ENCODE results near the gene HOXD3. TPM values are rescaled to one million over a fixed set of nuclear protein-coding genes. Genes with fewer than 3 reads are reported as not detected.
A peak's percentile ranks its signal among the peaks of the same experiment; 100 is the strongest.

Gene HOXD3
- total RNA-seq, 1 experiment from 2014 or later = not detected

DNA sequence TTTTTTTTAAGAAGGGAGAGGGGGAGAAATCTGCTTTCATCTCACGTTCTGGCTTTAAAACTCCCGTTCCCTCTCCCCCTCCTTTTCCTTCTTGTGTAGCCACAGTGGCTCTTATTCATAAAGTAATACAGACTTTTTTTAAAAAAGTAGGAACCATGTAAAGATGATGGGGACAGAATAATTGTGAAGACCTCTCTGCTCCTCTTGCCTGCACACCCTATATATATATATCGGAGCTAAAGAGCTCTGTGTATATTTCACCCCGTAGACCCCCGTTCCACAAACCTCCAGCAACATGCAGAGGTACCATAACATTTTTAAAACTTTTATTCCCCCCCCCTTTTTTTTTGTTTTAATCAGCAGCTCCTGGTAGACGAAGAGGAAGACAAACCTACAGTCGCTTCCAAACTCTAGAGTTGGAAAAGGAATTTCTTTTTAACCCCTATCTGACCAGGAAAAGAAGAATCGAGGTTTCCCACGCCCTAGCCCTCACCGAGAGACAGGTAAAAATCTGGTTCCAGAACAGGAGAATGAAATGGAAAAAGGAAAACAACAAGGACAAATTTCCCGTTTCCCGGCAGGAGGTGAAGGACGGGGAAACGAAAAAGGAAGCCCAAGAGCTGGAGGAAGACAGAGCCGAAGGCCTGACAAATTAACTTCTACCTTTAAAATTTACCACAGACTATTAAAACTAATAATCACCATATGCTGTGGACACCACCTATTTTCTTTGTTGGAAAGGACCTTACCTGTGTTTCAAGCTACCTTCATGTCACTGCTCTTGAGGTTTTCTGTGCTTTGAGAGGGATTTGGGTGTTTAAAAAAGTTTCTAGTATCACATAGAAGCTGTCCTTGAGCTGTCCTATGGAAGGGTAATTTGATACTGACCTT lies 25.9 kb upstream of the HOXD3 start:
- H3K4me3 Mint-ChIP-seq (ENCODE audit: unreplicated experiment) = no peak overlapping the region
- no peak for DNase-seq (ENCODE audit: unreplicated experiment)
- TF ChIP-seq CTCF (IDR thresholded peaks at IDR 0.05; ENCODE audit: unreplicated experiment) = no peak
- no peaks in the 10 kb centered on the region for H3K4me1 Mint-ChIP-seq (ENCODE audit: insufficient read depth, unreplicated experiment)
- intact Hi-C loops (cut with micrococcal nuclease) = no loop called here
- BruUV-seq (replicated peaks) = no TSS peak
- H3K27ac Mint-ChIP-seq (ENCODE audit: low read depth, unreplicated experiment) = no peak overlapping the region
- H3K9me3 Mint-ChIP-seq (ENCODE audit: unreplicated experiment) = no peaks in the 10 kb centered on the region
- CTCF ChIA-PET = interaction anchor here (0.6 to 4.7 kb wide), 14 partner anchors 9 to 1017 kb away, joined by 3 to 50 read pairs (median 4); no protein-coding TSS in a partner anchor
- POLR2A ChIA-PET = no interaction called here
- no peaks in the 10 kb centered on the region for H3K27me3 Mint-ChIP-seq (ENCODE audit: insufficient read depth, unreplicated experiment)
- H3K36me3 Mint-ChIP-seq (ENCODE audit: insufficient read depth, unreplicated experiment) = no peaks in the 10 kb centered on the region

DNA sequence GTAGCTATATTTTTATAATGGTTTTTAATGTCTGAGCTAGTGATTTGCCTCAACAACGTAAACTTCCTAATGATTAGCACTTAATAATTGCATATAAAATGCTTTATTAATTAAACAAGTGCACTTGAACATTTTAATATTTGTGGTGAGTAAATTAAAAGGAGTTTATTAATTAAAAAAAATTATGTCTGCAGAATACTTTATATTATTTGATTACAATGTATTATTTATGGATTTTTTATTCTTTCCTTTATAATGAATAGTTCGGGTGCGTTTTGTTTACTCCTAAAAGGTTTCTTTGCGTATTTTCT lies 25.3 kb upstream of the HOXD3 start:
- POLR2A ChIA-PET = no interaction called here

GRCh38 chr2:176132205-176133171 lies 24.6 kb upstream of the HOXD3 start:
- Mint-ChIP-seq H3K36me3 (ENCODE audit: insufficient read depth, unreplicated experiment) (no peaks in the 10 kb centered on the region), H3K9me3 (ENCODE audit: unreplicated experiment) (no peaks in the 10 kb centered on the region), H3K27ac (ENCODE audit: low read depth, unreplicated experiment) (no peak overlapping the region), H3K27me3 (ENCODE audit: insufficient read depth, unreplicated experiment) (no peaks in the 10 kb centered on the region), H3K4me1 (ENCODE audit: insufficient read depth, unreplicated experiment) (no peaks in the 10 kb centered on the region), H3K4me3 (ENCODE audit: unreplicated experiment) (peak overlapping the region; percentile 71)
- no peak for DNase-seq (ENCODE audit: unreplicated experiment)
- BruUV-seq (replicated peaks) = no TSS peak
- TF ChIP-seq CTCF (IDR thresholded peaks at IDR 0.05; ENCODE audit: unreplicated experiment) = no peak
- ChIA-PET CTCF (interaction anchor here (0.6 to 4.7 kb wide), 16 partner anchors 8 to 1016 kb away, joined by 3 to 50 read pairs (median 4); no protein-coding TSS in a partner anchor), POLR2A (no interaction called here)
- intact Hi-C loops (cut with micrococcal nuclease) = no loop called here

More for the DNA sequence above, 25.3 kb upstream of the HOXD3 start:
- Mint-ChIP-seq H3K27me3 (ENCODE audit: insufficient read depth, unreplicated experiment) (no peaks in the 10 kb centered on the region), H3K4me1 (ENCODE audit: insufficient read depth, unreplicated experiment) (no peaks in the 10 kb centered on the region), H3K27ac (ENCODE audit: low read depth, unreplicated experiment) (no peak overlapping the region), H3K9me3 (ENCODE audit: unreplicated experiment) (no peaks in the 10 kb centered on the region), H3K36me3 (ENCODE audit: insufficient read depth, unreplicated experiment) (no peaks in the 10 kb centered on the region), H3K4me3 (ENCODE audit: unreplicated experiment) (peak overlapping the region; percentile 71)
- intact Hi-C loops (cut with micrococcal nuclease) = no loop called here
- CTCF ChIA-PET = interaction anchor here (0.8 to 4.7 kb wide), 13 partner anchors 8 to 1017 kb away, joined by 3 to 50 read pairs (median 5); no protein-coding TSS in a partner anchor
- no peak for DNase-seq (ENCODE audit: unreplicated experiment)
- BruUV-seq (replicated peaks) = no TSS peak
- no peak for TF ChIP-seq CTCF (IDR thresholded peaks at IDR 0.05; ENCODE audit: unreplicated experiment)

GRCh38 chr2:176133389-176133788 lies 23.7 kb upstream of the HOXD3 start:
- no peaks in the 10 kb centered on the region for H3K4me1 Mint-ChIP-seq (ENCODE audit: insufficient read depth, unreplicated experiment)
- DNase-seq (ENCODE audit: unreplicated experiment) = no peak
- no peak overlapping the region for H3K27ac Mint-ChIP-seq (ENCODE audit: low read depth, unreplicated experiment)
- TF ChIP-seq CTCF (IDR thresholded peaks at IDR 0.05; ENCODE audit: unreplicated experiment) = no peak
- no peaks in the 10 kb centered on the region for H3K36me3 Mint-ChIP-seq (ENCODE audit: insufficient read depth, unreplicated experiment)
- no TSS peak for BruUV-seq (replicated peaks)
- no peak overlapping the region for H3K4me3 Mint-ChIP-seq (ENCODE audit: unreplicated experiment)
- ChIA-PET CTCF (interaction anchor here (0.6 to 4.7 kb wide), 9 partner anchors 322 to 1015 kb away, joined by 3 to 50 read pairs (median 5); no protein-coding TSS in a partner anchor), POLR2A (no interaction called here)
- no peaks in the 10 kb centered on the region for H3K9me3 Mint-ChIP-seq (ENCODE audit: unreplicated experiment)
- H3K27me3 Mint-ChIP-seq (ENCODE audit: insufficient read depth, unreplicated experiment) = no peaks in the 10 kb centered on the region
- intact Hi-C loops (cut with micrococcal nuclease) = no loop called here

All from MCF 10A (cell line).